Measurements from ENCODE around the gene OOSP4B. TPM values are rescaled to one million over a fixed set of nuclear protein-coding genes. Genes with fewer than 3 reads are reported as not detected.

The OOSP4B gene
- total and polyA plus RNA-seq, 2 of the 4 experiments (the other 2 are of a cell fraction): not detected

DNA sequence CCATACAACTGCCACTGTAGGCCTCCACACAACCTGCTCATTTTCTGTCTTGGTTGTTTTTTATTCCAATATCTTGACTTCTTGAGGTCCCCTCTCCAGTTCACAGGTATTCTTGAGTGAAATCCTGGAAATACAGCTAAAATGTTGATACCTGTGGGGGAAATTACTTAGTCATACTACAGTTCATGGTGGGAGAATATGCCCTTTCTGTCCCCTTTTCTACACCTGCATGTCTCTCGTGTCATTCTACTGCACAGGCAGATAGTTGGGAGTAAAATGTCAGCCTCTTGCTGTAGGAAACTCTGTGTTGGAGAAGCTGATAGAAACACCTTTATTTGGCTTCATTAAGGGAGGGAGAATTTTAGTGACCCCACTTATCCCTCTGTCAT is 48.6 kb upstream of the OOSP4B start:
- Histone ChIP-seq H3K27ac (ENCODE audit: insufficient read depth, low read length) (no peak overlapping the region), H3K9me1 (ENCODE audit: insufficient read depth, low read length) (no peaks in the 10 kb centered on the region), H2AK5ac (ENCODE audit: low read depth, low read length) (no peak overlapping the region), H3K9me3 (ENCODE audit: control insufficient read depth, insufficient read depth, low read length) (no peaks in the 10 kb centered on the region), H4K20me1 (ENCODE audit: insufficient read depth, low read length) (no peaks in the 10 kb centered on the region), H4K8ac (ENCODE audit: low read depth in 2 of 2, low read length in 2 of 2) (no peak overlapping the region), H3K4me1 (ENCODE audit: control insufficient read depth, insufficient read depth, low read length) (no peaks in the 10 kb centered on the region), H3K4me3 (ENCODE audit: insufficient read depth, low read depth, low read length) (no peak overlapping the region), H2AK9ac (replicated peaks; ENCODE audit: low read depth, low read length, poor library complexity) (no peak overlapping the region), H3K4ac (ENCODE audit: low read depth, low read length) (no peak overlapping the region), H4K5ac (ENCODE audit: low read depth, low read length) (no peak overlapping the region), H2AFZ (replicated peaks; ENCODE audit: low read length, poor library complexity) (no peak overlapping the region), H3K23ac (ENCODE audit: low read depth, low read length) (no peak overlapping the region), H3K36me3 (ENCODE audit: control insufficient read depth, insufficient read depth, low read length) (no peaks in the 10 kb centered on the region), H2BK120ac (ENCODE audit: low read depth, low read length) (no peak overlapping the region), H3K9ac (ENCODE audit: low read depth, low read length) (no peak overlapping the region), H3K4me2 (ENCODE audit: low read depth, low read length) (no peak overlapping the region), H3K79me1 (ENCODE audit: low read depth in 1 of 2, low read length in 2 of 2) (no peaks in the 10 kb centered on the region), H3K14ac (replicated peaks; ENCODE audit: low read depth, low read length) (no peak overlapping the region), H3K18ac (ENCODE audit: low read depth, low read length) (no peak overlapping the region), H2BK20ac (ENCODE audit: low read depth, low read length) (no peak overlapping the region), H2BK5ac (ENCODE audit: low read depth, low read length, poor library complexity, severe bottlenecking) (no peak overlapping the region), H4K91ac (ENCODE audit: insufficient read depth, low read depth, low read length) (no peak overlapping the region), H2BK15ac (ENCODE audit: low read depth, low read length) (no peak overlapping the region), H3K27me3 (ENCODE audit: control insufficient read depth, insufficient read depth, low read length) (no peaks in the 10 kb centered on the region), H3K56ac (ENCODE audit: extremely low read depth, insufficient read depth, low read length) (no peak overlapping the region)
- ChIA-PET POLR2A (ENCODE audit: unreplicated experiment) (no interaction called here), CTCF (no interaction called here)
- dilution Hi-C loops (cut with HindIII; ENCODE audit: low sequenced_read_pairs, unreplicated experiment): no loop called here
- no CpG with 5 or more reads among the region's 1 CpG for WGBS, 2 experiments (ENCODE audit: extremely low coverage in 2 of 2, insufficient read length in 1 of 2)
- DNase-seq (no peak), ATAC-seq (ENCODE audit: low read depth) (no peak)
- TF ChIP-seq CEBPB (IDR thresholded peaks at IDR 0.05; ENCODE audit: low read depth, low read length): no peak
- no peak for TF ChIP-seq NFE2L2 (IDR thresholded peaks at IDR 0.05; ENCODE audit: low read depth, low read length)
- TF ChIP-seq, protein P1, sequence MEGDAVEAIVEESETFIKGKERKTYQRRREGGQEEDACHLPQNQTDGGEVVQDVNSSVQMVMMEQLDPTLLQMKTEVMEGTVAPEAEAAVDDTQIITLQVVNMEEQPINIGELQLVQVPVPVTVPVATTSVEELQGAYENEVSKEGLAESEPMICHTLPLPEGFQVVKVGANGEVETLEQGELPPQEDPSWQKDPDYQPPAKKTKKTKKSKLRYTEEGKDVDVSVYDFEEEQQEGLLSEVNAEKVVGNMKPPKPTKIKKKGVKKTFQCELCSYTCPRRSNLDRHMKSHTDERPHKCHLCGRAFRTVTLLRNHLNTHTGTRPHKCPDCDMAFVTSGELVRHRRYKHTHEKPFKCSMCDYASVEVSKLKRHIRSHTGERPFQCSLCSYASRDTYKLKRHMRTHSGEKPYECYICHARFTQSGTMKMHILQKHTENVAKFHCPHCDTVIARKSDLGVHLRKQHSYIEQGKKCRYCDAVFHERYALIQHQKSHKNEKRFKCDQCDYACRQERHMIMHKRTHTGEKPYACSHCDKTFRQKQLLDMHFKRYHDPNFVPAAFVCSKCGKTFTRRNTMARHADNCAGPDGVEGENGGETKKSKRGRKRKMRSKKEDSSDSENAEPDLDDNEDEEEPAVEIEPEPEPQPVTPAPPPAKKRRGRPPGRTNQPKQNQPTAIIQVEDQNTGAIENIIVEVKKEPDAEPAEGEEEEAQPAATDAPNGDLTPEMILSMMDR (conservative IDR thresholded peaks at IDR 0.05; ENCODE audit: low read depth, low read length): no peak
- no peak for TF ChIP-seq MXI1 (IDR thresholded peaks at IDR 0.05; ENCODE audit: borderline replicate concordance, low read depth, low read length)
- TF ChIP-seq, protein P2, sequence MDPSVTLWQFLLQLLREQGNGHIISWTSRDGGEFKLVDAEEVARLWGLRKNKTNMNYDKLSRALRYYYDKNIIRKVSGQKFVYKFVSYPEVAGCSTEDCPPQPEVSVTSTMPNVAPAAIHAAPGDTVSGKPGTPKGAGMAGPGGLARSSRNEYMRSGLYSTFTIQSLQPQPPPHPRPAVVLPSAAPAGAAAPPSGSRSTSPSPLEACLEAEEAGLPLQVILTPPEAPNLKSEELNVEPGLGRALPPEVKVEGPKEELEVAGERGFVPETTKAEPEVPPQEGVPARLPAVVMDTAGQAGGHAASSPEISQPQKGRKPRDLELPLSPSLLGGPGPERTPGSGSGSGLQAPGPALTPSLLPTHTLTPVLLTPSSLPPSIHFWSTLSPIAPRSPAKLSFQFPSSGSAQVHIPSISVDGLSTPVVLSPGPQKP (IDR thresholded peaks at IDR 0.05; ENCODE audit: borderline replicate concordance, low read depth, low read length): no peak
- no peak for TF ChIP-seq RAD21 (IDR thresholded peaks at IDR 0.05; ENCODE audit: low read length)
- no peak for TF ChIP-seq POLR2A (IDR thresholded peaks at IDR 0.05; ENCODE audit: low read depth, low read length)
- no peak for TF ChIP-seq CHD1 (IDR thresholded peaks at IDR 0.05; ENCODE audit: low read depth, low read length)
- TF ChIP-seq, protein P3, sequence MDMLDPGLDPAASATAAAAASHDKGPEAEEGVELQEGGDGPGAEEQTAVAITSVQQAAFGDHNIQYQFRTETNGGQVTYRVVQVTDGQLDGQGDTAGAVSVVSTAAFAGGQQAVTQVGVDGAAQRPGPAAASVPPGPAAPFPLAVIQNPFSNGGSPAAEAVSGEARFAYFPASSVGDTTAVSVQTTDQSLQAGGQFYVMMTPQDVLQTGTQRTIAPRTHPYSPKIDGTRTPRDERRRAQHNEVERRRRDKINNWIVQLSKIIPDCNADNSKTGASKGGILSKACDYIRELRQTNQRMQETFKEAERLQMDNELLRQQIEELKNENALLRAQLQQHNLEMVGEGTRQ (IDR thresholded peaks at IDR 0.05; ENCODE audit: low read depth, low read length): no peak
- no peak for TF ChIP-seq RFX5 (IDR thresholded peaks at IDR 0.05; ENCODE audit: low read depth, low read length)
- TF ChIP-seq FOS (IDR thresholded peaks at IDR 0.05; ENCODE audit: low read depth, low read length): no peak
- TF ChIP-seq BHLHE40 (IDR thresholded peaks at IDR 0.05; ENCODE audit: low read depth, low read length): no peak
- no peak for TF ChIP-seq SMC3 (IDR thresholded peaks at IDR 0.05; ENCODE audit: low read depth, low read length)
- no peak for TF ChIP-seq RCOR1 (IDR thresholded peaks at IDR 0.05; ENCODE audit: insufficient replicate concordance, low read length)
- no peak for TF ChIP-seq MAZ (IDR thresholded peaks at IDR 0.05; ENCODE audit: borderline replicate concordance, low read depth, low read length)
- TF ChIP-seq MAFK (IDR thresholded peaks at IDR 0.05; ENCODE audit: low read depth, low read length): no peak
- BruUV-seq (replicated peaks): no TSS peak
- in situ Hi-C loops (cut with MboI; ENCODE audit: low sequenced_read_pairs): no loop called here
- intact Hi-C loops (cut with micrococcal nuclease): no loop called here
